Measurements from ENCODE around the gene CAVIN3.
A peak's percentile ranks its signal among the peaks of the same experiment; 100 is the strongest.

The CAVIN3 gene, protein sequence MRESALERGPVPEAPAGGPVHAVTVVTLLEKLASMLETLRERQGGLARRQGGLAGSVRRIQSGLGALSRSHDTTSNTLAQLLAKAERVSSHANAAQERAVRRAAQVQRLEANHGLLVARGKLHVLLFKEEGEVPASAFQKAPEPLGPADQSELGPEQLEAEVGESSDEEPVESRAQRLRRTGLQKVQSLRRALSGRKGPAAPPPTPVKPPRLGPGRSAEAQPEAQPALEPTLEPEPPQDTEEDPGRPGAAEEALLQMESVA

DNA sequence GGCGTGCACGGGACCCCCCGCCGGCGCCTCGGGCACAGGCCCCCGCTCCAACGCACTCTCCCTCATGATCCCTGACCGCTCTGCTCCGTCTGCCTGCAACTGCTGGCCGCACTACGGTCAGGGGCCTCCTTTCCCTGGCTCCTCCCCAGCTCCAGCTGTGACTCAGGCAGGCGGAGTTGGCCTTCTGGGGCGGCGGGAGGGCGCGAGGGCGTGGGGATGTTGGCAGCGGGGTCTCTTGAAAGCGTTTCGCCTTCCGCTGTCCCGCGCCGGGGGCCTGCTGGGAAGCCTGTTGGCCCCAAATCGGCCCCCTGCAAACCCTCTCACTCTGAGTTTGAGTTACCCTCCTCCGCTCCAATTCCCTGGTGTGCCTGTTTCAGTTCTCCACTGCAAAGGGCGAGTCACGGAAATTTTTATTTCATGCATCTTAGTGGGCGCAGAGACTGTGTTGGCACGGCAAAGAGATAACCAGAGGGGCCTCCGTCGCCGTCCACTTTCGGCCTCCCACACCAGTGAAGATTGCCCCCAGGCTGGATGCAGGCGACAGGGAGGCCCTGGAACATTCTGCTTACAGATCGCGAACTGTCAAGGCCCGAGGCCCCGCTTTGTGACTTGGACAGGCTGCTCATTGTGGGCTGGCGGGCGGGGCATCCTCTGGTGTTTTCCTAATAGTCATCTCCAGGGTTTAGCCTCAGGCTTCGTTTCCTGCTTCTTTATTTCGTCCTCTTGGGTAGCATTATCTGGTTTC lies at the start of gene CAVIN3:
Gene CAVIN3 (minus strand): TSS at position 91 of the 745 bp plus-strand sequence. CDS start 25 bp downstream, at position 66.
- peak; percentile 88 for DNase-seq

DNA sequence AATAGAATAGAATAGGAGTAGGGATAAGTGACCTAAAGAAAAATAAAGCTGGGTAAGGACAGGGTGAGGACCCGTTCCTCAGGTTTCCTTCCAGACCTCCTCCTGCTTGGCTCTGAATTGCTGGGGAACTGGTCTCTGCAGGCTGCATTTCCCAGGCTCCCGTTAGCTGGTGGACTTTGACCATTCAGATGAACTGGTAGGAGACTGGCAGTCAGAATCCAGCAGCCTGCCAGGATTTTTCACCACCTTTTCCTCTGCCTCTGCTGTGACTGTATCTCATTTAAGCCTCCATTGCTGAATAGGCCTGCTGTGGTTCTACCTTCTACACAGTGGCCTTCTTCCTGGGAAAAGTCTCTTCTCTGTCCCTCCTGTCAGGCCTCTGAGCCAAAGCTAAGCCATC lies 45.4 kb upstream of the CAVIN3 start:
- no peak for DNase-seq

DNA sequence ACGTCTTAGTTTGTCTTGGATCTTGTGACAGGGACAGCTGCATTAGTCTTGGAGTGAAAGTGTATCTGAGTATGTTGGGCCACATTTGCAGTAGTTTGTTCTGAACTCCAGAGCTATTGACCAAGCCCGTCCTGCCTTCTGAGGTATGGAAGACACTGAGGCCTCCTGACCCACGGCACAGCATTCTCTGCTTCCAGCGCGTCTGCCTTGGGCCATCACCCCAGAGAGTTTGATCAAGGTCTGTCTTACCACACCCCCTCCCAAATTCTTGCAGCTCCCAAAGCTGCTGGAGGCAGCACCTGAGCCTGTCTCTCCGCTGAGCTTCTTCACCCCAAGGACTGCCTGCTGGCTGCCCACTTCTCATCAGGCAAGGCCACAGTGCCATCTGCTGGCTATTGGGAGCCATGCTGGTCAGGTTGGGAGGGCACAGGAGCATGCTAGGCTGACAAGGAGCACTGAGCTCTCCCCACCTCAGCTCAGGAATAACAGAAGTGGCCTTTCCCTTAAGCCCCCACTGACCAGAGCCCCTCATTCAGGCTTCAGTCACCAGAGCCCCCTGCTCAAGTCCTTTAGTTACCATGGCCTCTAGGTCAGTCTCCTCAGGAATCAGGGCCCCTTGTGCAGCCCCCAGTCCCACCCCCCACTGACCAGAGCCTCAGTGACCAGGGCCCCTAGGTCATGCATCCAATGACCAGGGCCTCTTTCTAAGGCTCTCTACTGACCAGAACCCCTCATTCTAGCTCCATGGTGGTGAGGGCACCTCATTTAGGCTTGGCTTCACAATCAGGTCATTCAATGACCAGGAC lies 42.8 kb upstream of the CAVIN3 start:
- peak; percentile 80 for DNase-seq

DNA sequence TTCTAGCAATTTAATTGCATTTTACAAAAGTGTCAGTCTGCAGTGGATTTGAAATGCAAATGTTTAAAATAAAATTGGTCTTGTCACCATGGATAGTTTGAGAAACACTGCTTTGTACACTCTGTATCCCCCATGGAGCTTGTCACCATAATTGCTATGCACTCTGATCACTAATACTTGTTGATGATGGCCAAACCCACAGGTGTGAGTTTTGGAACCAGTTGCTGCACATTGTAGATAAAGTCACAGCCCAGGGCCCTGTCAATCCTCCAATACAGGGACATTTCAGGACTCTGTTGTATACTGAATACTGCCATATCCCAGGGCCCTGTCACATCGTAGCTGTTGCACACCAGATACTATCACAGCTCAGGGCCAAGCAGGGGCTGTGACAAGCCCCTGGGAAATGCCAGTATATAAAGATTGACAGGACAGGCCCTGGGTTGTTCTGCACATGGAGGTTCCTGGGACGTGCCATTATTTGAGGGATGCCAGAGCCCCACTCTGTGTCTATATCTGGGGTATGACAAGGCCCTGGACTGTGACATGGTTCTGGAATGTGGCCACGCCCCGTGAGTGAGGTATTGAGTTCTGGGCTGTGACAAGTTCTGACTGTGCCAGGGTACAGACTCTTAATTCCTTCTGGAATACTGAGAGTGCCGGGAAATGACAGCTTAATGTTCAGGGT lies 42.0 kb upstream of the CAVIN3 start:
- no peak for DNase-seq

DNA sequence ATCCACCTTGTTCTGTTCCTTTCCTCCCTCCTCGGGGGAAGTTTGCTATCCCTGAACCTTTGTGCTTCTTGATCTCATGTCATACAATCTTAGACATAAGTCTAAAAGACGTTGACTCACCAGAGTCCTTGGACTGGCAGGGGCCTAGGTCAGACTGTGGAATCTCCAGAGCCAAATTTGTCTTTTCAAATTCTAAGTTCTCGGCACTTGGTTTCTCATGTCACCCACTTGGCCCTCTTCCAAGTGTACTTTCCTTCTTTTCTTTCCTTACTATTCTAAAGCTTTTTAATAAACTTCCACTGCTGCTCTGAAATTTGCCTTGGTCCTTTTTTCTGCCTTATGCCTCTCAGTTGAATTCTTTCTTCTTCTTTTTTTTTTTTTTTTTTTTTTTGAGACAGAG lies 39.9 kb upstream of the CAVIN3 start:
- DNase-seq: no peak

DNA sequence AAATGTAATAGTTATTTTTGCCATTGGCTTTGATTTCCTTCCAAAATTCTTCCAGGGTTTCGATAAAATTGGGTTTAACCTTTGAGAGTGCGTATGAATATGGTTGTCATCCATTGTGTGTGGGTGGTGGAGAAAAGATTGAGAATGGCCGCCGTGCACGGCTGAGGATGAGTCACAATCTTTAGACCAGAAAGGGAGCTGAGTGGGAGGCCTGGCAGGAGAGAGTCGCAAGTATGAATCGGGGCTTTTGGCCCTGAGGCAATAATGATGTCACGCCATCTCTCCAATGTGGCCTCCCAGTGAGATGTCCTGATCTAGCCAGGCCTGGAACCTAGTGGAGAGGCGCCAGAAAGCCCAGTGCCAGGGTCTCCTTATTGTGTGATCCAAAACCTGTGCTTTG lies 36.9 kb upstream of the CAVIN3 start:
- DNase-seq: no peak

DNA sequence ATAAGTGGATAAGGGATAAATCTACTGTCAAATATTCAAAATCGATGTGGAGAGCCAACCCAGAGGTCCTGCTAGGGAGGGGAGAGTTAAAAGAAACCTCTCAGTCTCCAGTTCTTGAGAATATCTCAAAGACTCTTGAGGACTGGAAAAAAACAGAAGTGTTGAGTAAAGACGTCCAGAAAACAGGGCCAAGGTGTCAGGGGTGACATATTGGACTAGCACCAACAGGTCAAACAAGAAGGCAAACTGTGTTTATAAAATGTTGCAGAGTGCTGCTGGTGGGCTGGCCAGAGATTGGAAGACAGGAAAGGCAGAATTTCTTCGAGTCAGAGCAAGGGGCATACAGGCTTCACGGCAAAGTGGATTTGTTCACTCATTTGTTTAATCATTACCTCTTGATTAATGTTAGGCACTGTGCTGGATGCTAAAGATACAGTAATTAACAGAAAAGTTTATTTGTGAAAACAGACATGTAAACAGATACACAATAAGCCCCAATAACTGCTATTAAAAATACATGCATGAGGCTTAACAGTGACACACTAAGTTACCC lies 36.3 kb upstream of the CAVIN3 start:
- DNase-seq: no peak

DNA sequence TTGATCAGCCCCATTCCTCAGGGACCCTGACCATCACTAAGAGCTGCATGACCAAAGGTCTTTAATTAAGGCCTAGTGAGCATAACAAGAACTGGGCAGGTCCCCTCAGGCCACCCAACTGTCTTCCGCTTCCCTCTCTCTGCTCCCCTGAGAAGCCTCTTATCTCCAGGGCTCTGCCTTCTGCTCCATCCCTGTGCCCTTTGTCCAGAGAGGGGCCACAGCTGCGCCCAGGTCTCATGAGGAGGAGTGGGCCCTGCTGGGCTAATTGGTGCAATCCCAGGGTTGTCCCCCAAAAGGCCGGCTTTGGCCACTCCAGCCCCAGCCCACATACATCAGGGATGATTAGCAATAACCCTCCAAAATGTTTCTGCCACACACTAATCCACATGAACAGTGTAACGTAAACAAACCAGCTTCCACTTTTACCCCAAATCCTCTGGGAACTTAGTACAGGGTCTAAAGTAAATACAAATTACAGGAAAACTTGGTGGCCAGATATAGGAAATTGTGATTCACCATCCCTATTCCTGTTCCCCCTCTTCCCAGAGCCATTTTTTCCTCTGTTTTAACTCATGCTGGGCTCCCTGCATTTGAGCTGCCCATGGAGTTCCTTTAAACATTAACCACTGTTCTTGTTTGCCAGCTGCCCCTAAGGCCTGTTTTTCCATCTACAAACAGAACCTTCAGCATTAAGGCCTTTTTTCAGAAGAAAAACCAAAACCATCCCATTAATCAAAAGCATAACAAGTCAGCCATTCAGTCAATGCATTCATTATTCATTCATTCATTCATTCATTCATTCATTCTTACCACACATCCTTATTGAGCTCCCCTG lies 34.6 kb upstream of the CAVIN3 start:
- DNase-seq: no peak

DNA sequence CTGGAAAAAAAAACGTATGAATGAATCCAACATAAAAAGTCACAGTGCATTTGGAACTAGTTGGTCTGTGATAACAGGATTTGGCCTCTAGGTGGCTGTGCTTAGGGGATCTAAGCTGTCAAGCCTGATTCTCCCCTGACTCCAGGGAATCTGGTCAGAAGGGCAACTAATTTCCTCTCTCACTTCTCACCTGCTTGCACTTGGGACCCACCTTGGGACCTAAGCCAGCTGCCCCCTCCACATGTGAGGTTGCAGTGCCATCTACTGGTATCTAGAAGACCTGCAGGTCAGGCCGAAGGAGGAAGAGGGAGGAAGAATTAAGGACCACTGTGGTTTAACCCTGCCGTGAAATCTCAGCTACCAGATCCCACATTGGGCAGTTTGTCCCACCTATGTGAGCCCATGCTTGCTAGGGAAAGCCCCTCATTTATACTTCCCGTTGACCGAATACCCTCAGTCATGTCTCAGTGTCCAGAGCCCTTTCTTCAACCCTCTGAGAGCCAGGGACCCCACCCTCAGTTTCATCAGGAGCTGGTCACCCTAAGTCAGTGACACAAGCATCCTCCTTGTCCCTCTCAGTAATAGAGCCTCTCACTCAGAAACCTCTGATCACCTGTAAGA lies 33.2 kb upstream of the CAVIN3 start:
- DNase-seq: peak; percentile 70

DNA sequence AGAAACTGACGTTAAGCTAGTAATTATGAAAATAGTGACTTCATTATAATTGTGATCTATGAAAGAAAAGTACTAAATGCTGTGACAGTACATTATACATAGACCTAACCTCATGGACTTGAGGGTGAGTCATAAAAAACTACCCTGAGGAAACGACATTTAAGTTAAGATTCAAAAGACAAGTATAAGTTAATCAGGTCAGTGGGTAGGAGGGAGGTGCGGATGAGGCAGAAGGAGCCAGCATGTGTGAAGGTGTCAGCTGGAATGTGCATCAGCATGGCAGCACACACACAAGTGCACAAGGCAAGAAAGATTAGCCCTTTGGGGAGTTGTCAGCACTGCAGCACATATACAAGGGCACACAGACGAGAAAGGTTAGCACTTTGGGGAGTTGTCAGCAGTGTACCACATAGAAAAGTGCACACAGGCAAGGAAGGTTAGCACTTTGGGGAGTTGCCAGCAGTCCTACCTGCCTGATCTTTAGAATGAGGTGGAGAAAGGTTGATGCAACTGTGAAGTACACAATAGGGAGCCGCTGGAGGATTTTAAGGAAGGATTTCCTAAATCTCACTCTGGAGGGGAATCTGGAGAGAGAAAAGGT lies 31.6 kb upstream of the CAVIN3 start:
- peak; percentile 38 for DNase-seq

DNA sequence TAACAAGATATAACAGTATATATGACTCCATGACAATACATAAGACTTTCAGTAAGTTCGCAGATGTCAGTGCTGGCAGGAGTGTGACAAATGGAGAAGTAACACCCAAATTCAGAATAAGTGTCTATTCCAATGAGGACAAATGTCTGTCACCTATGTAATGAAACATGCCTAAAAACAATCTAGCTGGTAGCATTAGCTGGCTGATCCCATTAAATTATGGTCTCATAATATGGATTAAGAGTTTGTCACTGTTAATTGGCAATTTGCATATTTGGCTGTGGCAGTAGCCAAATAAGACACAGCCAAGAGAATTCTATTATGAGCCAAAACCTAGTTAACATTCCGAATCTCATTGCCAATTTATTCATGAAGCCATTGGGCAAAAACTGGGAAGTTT lies 30.2 kb upstream of the CAVIN3 start:
- DNase-seq: no peak

DNA sequence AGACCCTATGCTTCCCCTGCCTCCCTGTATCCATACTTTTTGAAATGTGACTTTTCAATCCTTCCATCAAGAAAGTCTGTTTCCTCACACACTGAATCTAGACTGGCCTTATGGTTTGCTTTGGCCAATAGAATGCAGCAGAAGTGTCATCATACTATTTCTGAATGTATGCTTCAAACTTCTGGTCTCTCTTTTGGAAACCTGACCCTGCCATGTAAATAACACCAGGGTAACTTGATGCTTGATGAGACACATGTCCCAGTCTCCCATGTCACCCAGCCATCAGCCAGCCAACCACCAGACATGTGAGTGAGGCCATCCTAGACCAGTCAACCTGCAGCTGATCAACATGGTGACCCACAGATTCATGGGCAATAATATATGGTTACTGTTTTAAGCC lies 29.7 kb upstream of the CAVIN3 start:
- DNase-seq: no peak

DNA sequence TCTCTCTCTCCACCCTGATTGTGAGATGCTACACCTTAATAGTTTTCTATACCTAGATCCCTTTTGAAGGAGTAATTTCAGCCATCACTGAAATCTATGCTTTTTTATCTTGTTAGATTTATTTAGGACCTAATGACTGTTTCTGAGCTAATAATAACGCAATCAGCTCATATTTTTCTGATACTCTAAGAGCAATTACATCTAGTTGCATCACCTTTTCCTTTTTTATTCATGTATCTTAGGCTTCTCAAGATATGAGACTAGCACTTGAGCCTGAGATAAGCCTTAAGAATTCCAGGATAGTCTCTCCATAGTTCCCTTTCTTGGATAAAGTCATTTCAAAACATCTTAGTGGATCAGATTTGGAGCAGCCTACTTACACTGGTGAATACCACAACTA lies 25.1 kb upstream of the CAVIN3 start:
- no peak for DNase-seq

DNA sequence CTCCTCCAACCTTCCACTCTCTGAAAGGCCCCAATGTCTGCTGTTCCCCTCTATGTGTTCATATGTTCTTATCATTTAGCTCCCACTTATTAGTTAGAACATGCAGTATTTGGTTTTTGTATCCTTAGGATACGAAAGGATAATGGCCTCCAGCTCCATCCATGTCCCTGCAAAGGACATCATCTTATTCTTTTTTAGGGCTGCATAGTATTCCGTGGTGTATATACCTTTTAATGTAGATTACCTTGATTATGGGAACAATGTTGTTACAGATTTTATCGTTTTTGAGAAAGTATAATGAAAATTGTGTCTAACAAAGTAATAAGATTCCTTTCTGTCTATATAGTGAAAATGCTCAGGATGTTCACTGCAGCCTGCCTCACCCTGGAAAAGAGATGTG lies 16.0 kb upstream of the CAVIN3 start:
- no peak for DNase-seq

DNA sequence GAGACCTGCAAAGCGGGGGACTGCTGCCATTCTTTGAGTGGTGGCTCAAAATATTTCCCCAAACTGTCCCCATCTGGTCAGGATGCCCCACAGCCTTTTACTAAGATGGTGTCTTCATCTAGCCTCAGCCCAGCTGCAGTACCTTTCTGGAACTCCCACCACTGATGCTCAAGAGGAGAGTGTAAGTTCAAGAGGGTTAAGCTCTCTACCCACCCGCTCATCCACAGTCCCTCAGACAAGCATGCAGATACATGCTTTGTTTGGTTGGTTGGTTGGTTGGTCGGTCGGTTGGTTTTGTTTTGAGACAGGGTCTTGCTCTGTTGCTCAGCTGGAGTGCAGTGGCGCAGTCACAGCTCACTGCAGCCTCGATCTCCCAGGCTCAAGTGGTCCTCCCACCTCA lies 14.5 kb upstream of the CAVIN3 start:
- DNase-seq: no peak

DNA sequence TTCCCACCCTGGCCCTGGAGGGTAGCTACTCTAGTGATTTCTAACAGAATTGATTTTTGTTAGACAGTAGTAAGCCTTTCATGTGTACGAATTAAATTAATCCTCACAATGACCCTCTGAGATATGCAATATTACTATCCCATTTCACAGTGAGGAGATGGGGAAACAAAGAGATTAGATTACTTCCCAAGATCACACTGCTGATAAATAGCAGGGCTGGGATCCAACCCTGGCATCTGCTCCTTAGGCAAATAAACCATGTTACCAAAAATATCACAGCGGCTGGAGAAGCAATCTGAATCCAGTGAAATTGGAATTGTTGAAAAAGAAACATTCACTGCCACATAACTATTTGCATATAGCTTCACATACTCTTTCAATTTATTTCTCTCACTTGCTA lies 12.8 kb upstream of the CAVIN3 start:
- DNase-seq: no peak

DNA sequence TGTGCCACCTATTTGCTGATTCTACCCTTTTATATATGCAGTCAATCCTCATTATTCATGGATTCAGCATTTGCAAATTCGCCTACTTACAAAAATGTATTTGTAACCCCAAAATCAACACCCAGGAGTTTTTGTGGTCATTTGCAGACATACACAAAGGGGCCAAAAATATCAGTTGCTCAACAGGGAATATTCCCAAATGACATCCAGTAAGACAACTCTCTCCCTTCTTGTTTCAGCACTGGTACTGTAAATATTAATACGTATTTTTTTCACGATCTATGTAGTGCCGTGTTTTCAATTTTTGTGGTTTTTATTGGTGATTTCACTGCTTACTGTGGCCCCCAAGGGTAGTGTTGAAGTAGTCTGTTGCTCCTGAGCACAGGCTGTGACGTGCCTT lies 11.8 kb upstream of the CAVIN3 start:
- no peak for DNase-seq

DNA sequence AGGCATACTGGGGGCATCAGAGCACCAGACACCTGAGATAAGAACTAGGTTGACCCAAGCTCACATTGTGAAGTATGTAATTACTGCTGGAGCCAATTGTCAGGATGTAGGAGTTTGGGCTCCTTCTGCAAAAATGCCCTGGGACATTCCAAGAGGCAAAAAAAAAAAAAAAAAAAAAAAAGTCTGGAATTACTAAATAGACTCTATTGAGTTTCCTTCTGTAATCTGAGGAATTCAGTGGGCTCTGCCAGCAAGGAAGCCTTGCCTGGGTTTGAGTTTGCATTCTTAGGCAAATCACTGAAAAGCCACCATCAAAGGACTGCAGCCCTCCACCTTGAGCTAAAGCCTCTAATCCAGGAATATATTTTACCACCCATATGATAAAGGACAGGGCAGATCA lies 8.0 kb upstream of the CAVIN3 start:
- no peak for DNase-seq

DNA sequence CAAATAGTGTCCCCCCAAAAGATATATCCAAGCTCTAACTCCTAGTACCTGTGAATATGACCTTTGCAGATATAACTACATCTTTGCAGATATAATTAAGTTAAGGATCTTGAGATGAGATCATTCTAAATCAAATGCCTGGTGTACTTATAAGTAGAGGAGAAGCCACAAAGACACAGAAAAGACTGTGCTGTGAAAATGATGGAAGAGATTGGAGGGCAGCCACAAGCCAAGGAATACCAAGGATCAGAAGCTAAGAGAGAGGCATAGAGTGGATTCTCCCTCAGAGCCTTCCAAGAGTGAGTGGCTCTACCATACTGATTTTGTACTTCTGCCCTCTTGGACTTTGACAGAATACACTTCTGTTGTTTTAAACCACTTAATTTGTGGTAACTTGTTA lies 7.5 kb upstream of the CAVIN3 start:
- DNase-seq: no peak

DNA sequence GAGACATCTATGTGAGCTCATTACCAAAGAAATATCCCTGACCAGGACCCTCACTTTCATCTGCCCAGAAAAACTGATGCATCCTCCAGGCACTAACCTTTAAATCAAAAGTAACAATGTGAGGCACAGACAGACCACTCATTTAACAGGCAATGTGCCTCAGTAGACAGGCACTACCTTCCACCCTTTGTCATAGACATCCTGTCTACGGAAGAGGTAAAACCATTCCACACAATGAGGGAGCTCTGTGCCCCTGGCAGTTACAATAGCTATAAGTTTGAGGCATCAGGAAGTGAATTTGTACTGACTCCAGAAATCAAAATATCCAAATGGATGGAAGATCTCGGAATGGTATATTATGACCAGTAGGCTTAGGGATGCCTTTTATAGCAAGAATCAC lies 6.7 kb upstream of the CAVIN3 start:
- no peak for DNase-seq

DNA sequence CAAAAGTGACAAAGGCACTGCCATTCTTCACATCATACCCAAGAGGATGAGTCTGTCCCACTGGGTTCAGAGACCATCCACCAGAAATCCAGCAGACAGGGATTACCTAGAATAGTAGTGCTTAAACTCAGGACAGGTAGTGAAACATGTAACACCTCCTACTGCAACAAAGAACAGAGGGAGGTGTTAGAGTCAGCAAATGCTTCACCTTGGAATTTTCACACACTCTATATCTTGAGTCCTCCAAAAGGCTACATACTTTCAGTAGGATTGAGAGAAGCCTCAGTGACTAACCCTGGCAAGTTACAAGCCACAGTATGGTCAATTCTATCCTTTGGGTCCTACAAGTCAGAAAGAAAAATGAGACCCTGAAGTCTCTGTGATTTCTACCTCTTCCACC lies 6.0 kb upstream of the CAVIN3 start:
- no peak for DNase-seq
